HG03460 (cell line): ENCODE measurements around the gene HDLBP.

Experiments used
- ATAC-seq: cut with Tn5 transposase; IDR thresholded peaks from one replicate; pipeline ENCODE4 v1.9.1; 2021; ENCODE audit not compliant: unreplicated experiment

Gene HDLBP

GRCh38 chr2:241214209-241214608 lies 101.3 kb downstream of the HDLBP start:
- no peak for ATAC-seq

GRCh38 chr2:241213567-241213966 lies 101.9 kb downstream of the HDLBP start:
- no peak for ATAC-seq

GRCh38 chr2:241213041-241213440 lies 102.4 kb downstream of the HDLBP start:
- ATAC-seq: no peak

GRCh38 chr2:241211276-241211675 lies 104.2 kb downstream of the HDLBP start:
- ATAC-seq: no peak

GRCh38 chr2:241209271-241209670 lies 106.2 kb downstream of the HDLBP start:
- ATAC-seq: no peak

GRCh38 chr2:241208058-241208457 lies 107.4 kb downstream of the HDLBP start:
- ATAC-seq: no peak

GRCh38 chr2:241207641-241208040 lies 107.8 kb downstream of the HDLBP start:
- ATAC-seq: no peak

GRCh38 chr2:241207151-241207550 lies 108.3 kb downstream of the HDLBP start:
- no peak for ATAC-seq

GRCh38 chr2:241205086-241205485 lies 110.4 kb downstream of the HDLBP start:
- no peak for ATAC-seq

- ATAC-seq: no peak
These were observed 111.0 kb downstream of the HDLBP start for GRCh38 chr2:241204490-241204889.

- no peak for ATAC-seq
These were observed 111.5 kb downstream of the HDLBP start for GRCh38 chr2:241204010-241204384.

- no peak for ATAC-seq
These were observed 112.1 kb downstream of the HDLBP start for GRCh38 chr2:241203218-241204009.

- ATAC-seq: no peak
These were observed 112.8 kb downstream of the HDLBP start for GRCh38 chr2:241202681-241203080.

- ATAC-seq: no peak
These were observed 113.2 kb downstream of the HDLBP start for GRCh38 chr2:241202268-241202585.

GRCh38 chr2:241201445-241202267 lies 113.8 kb downstream of the HDLBP start:
- ATAC-seq: no peak

GRCh38 chr2:241200822-241201395 lies 114.6 kb downstream of the HDLBP start:
- no peak for ATAC-seq

- ATAC-seq: no peak
These were observed 115.3 kb downstream of the HDLBP start for GRCh38 chr2:241199897-241200821.

- no peak for ATAC-seq
These were observed 116.2 kb downstream of the HDLBP start for GRCh38 chr2:241199286-241199685.

- no peak for ATAC-seq
These were observed 116.8 kb downstream of the HDLBP start for GRCh38 chr2:241198381-241199279.

GRCh38 chr2:241197947-241198346 lies 117.5 kb downstream of the HDLBP start:
- ATAC-seq: no peak
